SH-SY5Y (cell line): ENCODE measurements around the gene ZIC5.

Experiments
- GATA2 ChIP-seq: IDR thresholded peaks from 2 replicates; pipeline ENCODE4 v1.6.1; 2011; ENCODE audit warnings: mild to moderate bottlenecking, low read depth, low read length
- GATA3 ChIP-seq: IDR thresholded peaks from 2 replicates; pipeline ENCODE4 v1.6.1; 2011; ENCODE audit warnings: low read depth, mild to moderate bottlenecking, low read length, moderate library complexity

GRCh38 chr13:99922631-99923404, 48.7 kb downstream of the ZIC5 start:
- TF ChIP-seq GATA2, result no peak
- no peak for TF ChIP-seq GATA3
